ENCODE measurements around the gene SUPT3H.

DNA sequence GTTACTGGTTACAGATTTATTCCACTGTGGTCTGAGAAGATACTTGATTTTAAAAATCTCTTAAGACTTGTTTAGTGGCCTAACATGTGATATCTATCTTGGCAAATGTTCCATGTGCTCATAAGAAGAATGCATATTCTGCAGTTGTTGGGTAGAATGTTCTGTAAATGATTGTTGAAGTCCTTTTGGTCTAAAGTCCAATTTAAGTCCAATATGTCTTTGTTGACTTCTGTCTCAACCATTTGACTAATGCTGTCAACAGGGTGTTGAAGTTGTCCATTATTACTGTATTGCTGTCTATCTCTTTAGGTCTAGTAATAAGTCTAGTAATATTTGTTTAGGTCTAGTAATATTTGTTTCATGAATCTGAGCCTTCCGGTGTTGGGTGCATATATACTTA is 437.4 kb downstream of the SUPT3H start:
- TF ChIP-seq, protein P1, sequence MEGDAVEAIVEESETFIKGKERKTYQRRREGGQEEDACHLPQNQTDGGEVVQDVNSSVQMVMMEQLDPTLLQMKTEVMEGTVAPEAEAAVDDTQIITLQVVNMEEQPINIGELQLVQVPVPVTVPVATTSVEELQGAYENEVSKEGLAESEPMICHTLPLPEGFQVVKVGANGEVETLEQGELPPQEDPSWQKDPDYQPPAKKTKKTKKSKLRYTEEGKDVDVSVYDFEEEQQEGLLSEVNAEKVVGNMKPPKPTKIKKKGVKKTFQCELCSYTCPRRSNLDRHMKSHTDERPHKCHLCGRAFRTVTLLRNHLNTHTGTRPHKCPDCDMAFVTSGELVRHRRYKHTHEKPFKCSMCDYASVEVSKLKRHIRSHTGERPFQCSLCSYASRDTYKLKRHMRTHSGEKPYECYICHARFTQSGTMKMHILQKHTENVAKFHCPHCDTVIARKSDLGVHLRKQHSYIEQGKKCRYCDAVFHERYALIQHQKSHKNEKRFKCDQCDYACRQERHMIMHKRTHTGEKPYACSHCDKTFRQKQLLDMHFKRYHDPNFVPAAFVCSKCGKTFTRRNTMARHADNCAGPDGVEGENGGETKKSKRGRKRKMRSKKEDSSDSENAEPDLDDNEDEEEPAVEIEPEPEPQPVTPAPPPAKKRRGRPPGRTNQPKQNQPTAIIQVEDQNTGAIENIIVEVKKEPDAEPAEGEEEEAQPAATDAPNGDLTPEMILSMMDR (IDR thresholded peaks at IDR 0.05) = no peak
- no peak for TF ChIP-seq POLR2A (IDR thresholded peaks at IDR 0.05)
- no peak for TF ChIP-seq POLR2AphosphoS5 (IDR thresholded peaks at IDR 0.05)
- TF ChIP-seq EP300 (IDR thresholded peaks at IDR 0.05) = no peak
